ENCODE data around the gene LIN7A. TPM values are rescaled to one million over a fixed set of nuclear protein-coding genes. Genes with fewer than 3 reads are reported as not detected.

The LIN7A gene
- total RNA-seq, 1 donor from 2014 or later, result 0.80 TPM

- Mint-ChIP-seq H3K27ac (ENCODE audit: unreplicated experiment) (no peak overlapping the region), H3K4me3 (ENCODE audit: unreplicated experiment) (no peak overlapping the region), H3K27me3 (ENCODE audit: low read depth) (peaks cover 3% of the 10 kb centered on the region), H3K4me1 (ENCODE audit: low read depth) (peaks cover 4% of the 10 kb centered on the region), H3K9me3 (ENCODE audit: low read depth) (no peaks in the 10 kb centered on the region), H3K36me3 (ENCODE audit: low read depth) (no peaks in the 10 kb centered on the region)
- DNase-seq (ENCODE audit: low spot score), result no peak
- TF ChIP-seq CTCF (IDR thresholded peaks at IDR 0.05), result no peak
These were observed 14.7 kb upstream of the LIN7A start for GRCh38 chr12:80952443-80952842.

DNA sequence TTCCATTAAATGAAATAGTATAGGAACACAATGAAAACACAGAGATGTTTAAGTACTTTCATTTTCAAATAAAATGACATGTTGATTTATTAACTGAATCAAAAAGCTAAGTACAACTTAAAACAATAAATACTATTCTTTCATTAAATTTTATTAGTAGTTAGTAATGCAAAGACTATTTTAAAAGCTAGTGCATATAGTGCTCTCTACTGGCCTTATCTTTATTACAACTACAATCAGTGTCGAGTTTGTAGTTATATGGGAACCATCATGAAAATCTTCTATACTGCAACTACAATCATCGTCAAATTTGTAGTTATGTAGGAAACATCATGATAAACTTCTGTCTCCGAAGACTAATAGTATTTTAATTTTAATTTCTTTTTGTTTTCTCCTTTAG lies 8.9 kb upstream of the LIN7A start:
- no peaks in the 10 kb centered on the region for H3K9me3 Mint-ChIP-seq (ENCODE audit: low read depth)
- H3K4me3 Mint-ChIP-seq (ENCODE audit: unreplicated experiment), result no peak overlapping the region
- H3K36me3 Mint-ChIP-seq (ENCODE audit: low read depth), result no peaks in the 10 kb centered on the region
- H3K27me3 Mint-ChIP-seq (ENCODE audit: low read depth), result no peaks in the 10 kb centered on the region
- no peak overlapping the region for H3K27ac Mint-ChIP-seq (ENCODE audit: unreplicated experiment)
- peaks cover 4% of the 10 kb centered on the region for H3K4me1 Mint-ChIP-seq (ENCODE audit: low read depth)
- no peak for DNase-seq (ENCODE audit: low spot score)
- peak; percentile 82 for TF ChIP-seq CTCF (IDR thresholded peaks at IDR 0.05)

GRCh38 chr12:80943338-80943737 lies 5.6 kb upstream of the LIN7A start:
- Mint-ChIP-seq H3K27ac (ENCODE audit: unreplicated experiment) (no peak overlapping the region), H3K4me1 (ENCODE audit: low read depth) (peaks cover 12% of the 10 kb centered on the region), H3K36me3 (ENCODE audit: low read depth) (no peaks in the 10 kb centered on the region), H3K4me3 (ENCODE audit: unreplicated experiment) (no peak overlapping the region), H3K9me3 (ENCODE audit: low read depth) (no peaks in the 10 kb centered on the region), H3K27me3 (ENCODE audit: low read depth) (peaks cover 4% of the 10 kb centered on the region)
- TF ChIP-seq CTCF (IDR thresholded peaks at IDR 0.05), result no peak
- no peak for DNase-seq (ENCODE audit: low spot score)

GRCh38 chr12:80941916-80942315 lies 4.2 kb upstream of the LIN7A start:
- no peak overlapping the region for H3K4me3 Mint-ChIP-seq (ENCODE audit: unreplicated experiment)
- no peaks in the 10 kb centered on the region for H3K36me3 Mint-ChIP-seq (ENCODE audit: low read depth)
- no peak for TF ChIP-seq CTCF (IDR thresholded peaks at IDR 0.05)
- peaks cover 18% of the 10 kb centered on the region for H3K4me1 Mint-ChIP-seq (ENCODE audit: low read depth)
- DNase-seq (ENCODE audit: low spot score), result no peak
- no peaks in the 10 kb centered on the region for H3K9me3 Mint-ChIP-seq (ENCODE audit: low read depth)
- H3K27me3 Mint-ChIP-seq (ENCODE audit: low read depth), result peaks cover 6% of the 10 kb centered on the region
- no peak overlapping the region for H3K27ac Mint-ChIP-seq (ENCODE audit: unreplicated experiment)

DNA sequence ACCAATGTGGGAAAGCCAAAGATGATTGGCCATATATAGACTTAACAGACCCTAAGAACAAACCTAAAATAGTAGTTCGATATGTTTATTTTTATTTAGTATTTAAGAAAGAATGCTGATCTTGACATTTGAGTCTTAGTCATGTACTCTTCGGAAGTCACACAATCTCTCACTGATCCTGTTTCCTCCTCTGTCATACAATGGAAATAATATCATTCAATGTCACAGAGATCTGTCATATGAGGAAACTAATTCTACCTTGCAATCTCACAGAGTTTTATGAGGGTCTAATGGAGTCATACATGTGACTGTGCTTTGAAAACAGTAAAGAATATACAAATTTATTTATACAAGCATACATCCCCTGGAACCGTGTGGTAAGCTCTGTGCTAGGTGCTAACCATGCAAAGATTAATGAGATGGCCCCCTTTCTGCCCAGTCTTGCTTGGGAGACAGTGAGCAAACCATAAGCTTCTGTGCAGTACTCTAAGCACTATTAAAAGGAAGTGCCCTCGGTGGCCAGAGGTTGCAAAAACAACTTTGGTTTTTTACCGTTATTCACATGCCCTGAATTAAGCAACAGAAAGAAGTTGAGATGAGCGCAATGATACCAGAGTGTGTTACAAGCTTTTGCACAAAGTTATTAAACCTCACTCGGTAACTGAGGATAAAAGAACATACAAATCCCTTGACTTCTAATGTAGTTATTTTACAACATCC lies 1.7 kb upstream of the LIN7A start:
- no peak for DNase-seq (ENCODE audit: low spot score)
- H3K4me3 Mint-ChIP-seq (ENCODE audit: unreplicated experiment), result no peak overlapping the region
- no peak for TF ChIP-seq CTCF (IDR thresholded peaks at IDR 0.05)
- peaks cover 7% of the 10 kb centered on the region for H3K27me3 Mint-ChIP-seq (ENCODE audit: low read depth)
- H3K4me1 Mint-ChIP-seq (ENCODE audit: low read depth), result peaks cover 24% of the 10 kb centered on the region
- H3K27ac Mint-ChIP-seq (ENCODE audit: unreplicated experiment), result no peak overlapping the region
- no peaks in the 10 kb centered on the region for H3K36me3 Mint-ChIP-seq (ENCODE audit: low read depth)
- no peaks in the 10 kb centered on the region for H3K9me3 Mint-ChIP-seq (ENCODE audit: low read depth)

Data from chondrocyte (in vitro differentiated cells).